Calu3 (cell line): ENCODE measurements around the gene MCC. TPM values are rescaled to one million over a fixed set of nuclear protein-coding genes. Genes with fewer than 3 reads are reported as not detected.

Experiments
- BruUV-seq: library from RNA; stranded (reverse); fragments of 400-500 nt; replicated peaks from 2 replicates; lab custom pipeline; 2021; lab: Mats Ljungman, UMichigan
- CTCF ChIA-PET: fragments of 300-600 bp; sonication (Branson Sonifier 250); formaldehyde crosslinking; loops from one replicate; lab custom pipeline; 2022; ENCODE audit warnings: antibody characterized with exemption; lab: Charles Lee
- DNase-seq: peaks from one replicate; pipeline ENCODE4 v3.0.0; 2022
- H3K27ac Mint-ChIP-seq: one replicate; pipeline ENCODE4 v1.8.0; 2022; ENCODE audit warnings: mixed read lengths; ENCODE audit not compliant: unreplicated experiment
- H3K27me3 Mint-ChIP-seq: one replicate; pipeline ENCODE4 v1.8.0; 2022; ENCODE audit warnings: mixed read lengths; ENCODE audit not compliant: unreplicated experiment
- H3K36me3 Mint-ChIP-seq: one replicate; pipeline ENCODE4 v1.8.0; 2022; ENCODE audit warnings: mild to moderate bottlenecking, moderate library complexity, mixed read lengths; ENCODE audit not compliant: insufficient read depth, unreplicated experiment
- H3K4me1 Mint-ChIP-seq: one replicate; pipeline ENCODE4 v1.8.0; 2022; ENCODE audit warnings: mild to moderate bottlenecking, low read depth, mixed read lengths; ENCODE audit not compliant: unreplicated experiment
- H3K4me3 Mint-ChIP-seq: one replicate; pipeline ENCODE4 v1.8.0; 2022; ENCODE audit warnings: mild to moderate bottlenecking, low read depth, moderate library complexity, mixed read lengths; ENCODE audit not compliant: unreplicated experiment
- H3K9me3 Mint-ChIP-seq: one replicate; pipeline ENCODE4 v1.8.0; 2022; ENCODE audit warnings: low read depth, mixed read lengths; ENCODE audit not compliant: unreplicated experiment
- CTCF ChIP-seq: fragments of 200-600 bp; IDR thresholded peaks from one replicate; pipeline ENCODE4 v1.8.0; 2022; ENCODE audit warnings: antibody characterized with exemption; ENCODE audit not compliant: unreplicated experiment
- intact Hi-C: fragments of 100-400 bp; cut with micrococcal nuclease; formaldehyde crosslinking; loops from one replicate; pipeline ENCODE4 v1.10.0; 2022; ENCODE audit not compliant: unreplicated experiment
- total RNA-seq: library from RNA; stranded (reverse); gene quantifications from 2 replicates; pipeline ENCODE4 v1.2.3, GENCODE V29; 2022

Gene MCC
- total RNA-seq, 1 experiment from 2014 or later = 2.8 TPM

DNA sequence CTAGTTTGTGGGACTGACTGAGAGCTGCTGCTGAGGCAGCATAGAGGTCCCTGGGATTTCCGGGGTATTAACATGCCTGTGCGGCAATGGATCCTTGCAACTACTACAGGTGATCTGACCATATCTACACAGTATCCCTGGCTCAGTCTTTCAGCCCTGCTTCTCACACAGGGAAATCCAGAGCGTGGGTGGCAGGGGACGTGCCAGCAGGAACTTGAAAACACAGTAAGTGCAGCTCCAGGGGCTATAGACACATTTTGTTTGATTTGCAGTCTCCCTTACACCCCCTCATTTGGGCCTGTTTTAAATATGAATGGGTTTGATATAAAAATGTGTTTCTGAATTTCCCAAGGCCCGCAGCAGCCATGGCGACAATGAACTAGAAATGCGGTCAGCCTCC, 302.2 kb downstream of the MCC start:
- intact Hi-C loops = no loop called here
- H3K4me3 Mint-ChIP-seq = no peak overlapping the region
- H3K27me3 Mint-ChIP-seq = no peaks in the 10 kb centered on the region
- TF ChIP-seq CTCF = no peak
- no peak overlapping the region for H3K27ac Mint-ChIP-seq
- H3K36me3 Mint-ChIP-seq = no peaks in the 10 kb centered on the region
- no peak for DNase-seq
- CTCF ChIA-PET = no interaction called here
- BruUV-seq = no TSS peak
- H3K9me3 Mint-ChIP-seq = no peaks in the 10 kb centered on the region
- peaks cover 8% of the 10 kb centered on the region for H3K4me1 Mint-ChIP-seq

GRCh38 chr5:113183694-113184093, 304.6 kb downstream of the MCC start:
- intact Hi-C loops = no loop called here
- Mint-ChIP-seq H3K27ac (no peak overlapping the region), H3K4me3 (no peak overlapping the region), H3K4me1 (peaks cover 3% of the 10 kb centered on the region), H3K27me3 (no peaks in the 10 kb centered on the region), H3K36me3 (no peaks in the 10 kb centered on the region), H3K9me3 (no peaks in the 10 kb centered on the region)
- no peak for TF ChIP-seq CTCF
- CTCF ChIA-PET = no interaction called here
- BruUV-seq = no TSS peak
- no peak for DNase-seq

- no peak overlapping the region for H3K27ac Mint-ChIP-seq
- CTCF ChIA-PET = no interaction called here
- H3K36me3 Mint-ChIP-seq = no peaks in the 10 kb centered on the region
- DNase-seq = no peak
- intact Hi-C loops = no loop called here
- H3K27me3 Mint-ChIP-seq = no peaks in the 10 kb centered on the region
- H3K4me3 Mint-ChIP-seq = no peak overlapping the region
- TF ChIP-seq CTCF = no peak
- no TSS peak for BruUV-seq
- H3K4me1 Mint-ChIP-seq = peaks cover 8% of the 10 kb centered on the region
- H3K9me3 Mint-ChIP-seq = no peaks in the 10 kb centered on the region
Measured at GRCh38 chr5:113182658-113183344, 305.5 kb downstream of the MCC start.

- no peak for TF ChIP-seq CTCF
- CTCF ChIA-PET = no interaction called here
- H3K4me1 Mint-ChIP-seq = peaks cover 8% of the 10 kb centered on the region
- BruUV-seq = no TSS peak
- no peak overlapping the region for H3K27ac Mint-ChIP-seq
- H3K36me3 Mint-ChIP-seq = no peaks in the 10 kb centered on the region
- intact Hi-C loops = no loop called here
- DNase-seq = no peak
- no peak overlapping the region for H3K4me3 Mint-ChIP-seq
- H3K27me3 Mint-ChIP-seq = no peaks in the 10 kb centered on the region
- H3K9me3 Mint-ChIP-seq = no peaks in the 10 kb centered on the region
Measured at GRCh38 chr5:113181853-113182490, 306.3 kb downstream of the MCC start.
